Caki2 (cell line): Measurements from ENCODE around the gene RPL22. TPM values are rescaled to one million over a fixed set of nuclear protein-coding genes. Genes with fewer than 3 reads are reported as not detected.

Experiments
- DNase-seq: peaks from one replicate; pipeline ENCODE4 v3.0.0-alpha.2; 2015; ENCODE audit warnings: low read depth
- in situ Hi-C: cut with HindIII; loops from 2 replicates; pipeline ENCODE4 v1.10.0; 2016; ENCODE audit warnings: low sequenced_read_pairs, low pct_unique_long_range_greater_than_20kb, mixed read lengths
- total RNA-seq: library from RNA; depleted of rRNA; stranded (reverse); fragments of >200 nt; shearing (Covaris generic); gene quantifications from 2 replicates; pipeline ENCODE4 v1.2.3, GENCODE V29; 2014; ENCODE audit warnings: low replicate concordance; rRNA removed

RPL22 gene
- total RNA-seq, 1 experiment from 2014 or later = 215 TPM

- DNase-seq = no peak
- in situ Hi-C loops = no loop called here
These were observed 53.5 kb downstream of the RPL22 start for GRCh38 chr1:6145864-6146410.

GRCh38 chr1:6145396-6145750 is 54.0 kb downstream of the RPL22 start:
- in situ Hi-C loops = no loop called here
- DNase-seq = no peak

- in situ Hi-C loops = no loop called here
- no peak for DNase-seq
These were observed 54.6 kb downstream of the RPL22 start for GRCh38 chr1:6144647-6145395.

- DNase-seq = no peak
- in situ Hi-C loops = no loop called here
These were observed 55.2 kb downstream of the RPL22 start for GRCh38 chr1:6144175-6144574.

GRCh38 chr1:6143395-6143794 is 56.0 kb downstream of the RPL22 start:
- no peak for DNase-seq
- in situ Hi-C loops = no loop called here

- DNase-seq = no peak
- in situ Hi-C loops = no loop called here
These were observed 56.7 kb downstream of the RPL22 start for GRCh38 chr1:6142734-6143133.

- no peak for DNase-seq
- in situ Hi-C loops = no loop called here
These were observed 57.3 kb downstream of the RPL22 start for GRCh38 chr1:6142036-6142621.

DNA sequence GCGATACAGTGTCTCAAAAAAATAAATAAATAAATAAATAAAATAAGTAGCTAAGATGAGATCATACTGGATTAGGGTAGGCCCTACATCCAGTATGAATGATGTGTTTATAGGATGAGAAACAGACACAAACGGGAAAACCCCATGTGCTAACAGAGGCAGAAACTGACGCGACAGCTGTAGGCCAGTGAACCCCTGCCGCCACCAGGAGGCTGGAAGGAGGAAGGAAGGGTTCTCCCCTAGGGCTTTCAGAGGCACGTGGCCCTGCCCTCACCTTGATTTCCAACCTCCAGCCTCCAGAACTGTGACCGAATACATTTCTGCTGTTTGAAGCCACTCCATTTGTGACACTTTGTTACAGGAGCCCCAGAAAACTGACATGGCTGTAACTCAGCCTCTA is 57.8 kb downstream of the RPL22 start:
- in situ Hi-C loops = no loop called here
- DNase-seq = no peak

GRCh38 chr1:6140413-6140812 is 59.0 kb downstream of the RPL22 start:
- in situ Hi-C loops = no loop called here

GRCh38 chr1:6137758-6138157 is 61.6 kb downstream of the RPL22 start:
- in situ Hi-C loops = no loop called here
- no peak for DNase-seq

More at GRCh38 chr1:6140413-6140812, 59.0 kb downstream of the RPL22 start:
- no peak for DNase-seq

GRCh38 chr1:6136516-6137220 is 62.7 kb downstream of the RPL22 start:
- in situ Hi-C loops = no loop called here
- DNase-seq = no peak

Other genes with a start within 250 kb of the RPL22 start
- 3.5 and 6.1 TPM in 2 replicates for gene NPHP4, start 207.2 kb downstream of the RPL22 start, total RNA-seq
- 2.0 and 6.6 TPM in 2 replicates for gene KCNAB2, start 153.7 kb downstream of the RPL22 start, total RNA-seq
- not detected in 2 replicates for gene CHD5, start 19.3 kb downstream of the RPL22 start, total RNA-seq
- gene RNF207, start 6.5 kb upstream of the RPL22 start, total RNA-seq = 15.7 and 29.2 TPM in 2 replicates
- 90.4 and 90.5 TPM in 2 replicates for gene ICMT, start 36.4 kb upstream of the RPL22 start, total RNA-seq
- gene HES3, start 44.6 kb upstream of the RPL22 start, total RNA-seq = not detected in 2 replicates
- gene GPR153, start 61.5 kb upstream of the RPL22 start, total RNA-seq = 2.4 and 2.9 TPM in 2 replicates
- 145 and 177 TPM in 2 replicates for gene ACOT7, start 194.2 kb upstream of the RPL22 start, total RNA-seq
- 1.5 and 1.8 TPM in 2 replicates for gene HES2, start 220.3 kb upstream of the RPL22 start, total RNA-seq
- gene ESPN, start 225.2 kb upstream of the RPL22 start, total RNA-seq = 4.8 and 6.9 TPM in 2 replicates